ENCODE data around the gene ETV4. TPM values are rescaled to one million over a fixed set of nuclear protein-coding genes. Genes with fewer than 3 reads are reported as not detected.

Gene ETV4
- total RNA-seq, 1 experiment from 2014 or later = 147 TPM

DNA sequence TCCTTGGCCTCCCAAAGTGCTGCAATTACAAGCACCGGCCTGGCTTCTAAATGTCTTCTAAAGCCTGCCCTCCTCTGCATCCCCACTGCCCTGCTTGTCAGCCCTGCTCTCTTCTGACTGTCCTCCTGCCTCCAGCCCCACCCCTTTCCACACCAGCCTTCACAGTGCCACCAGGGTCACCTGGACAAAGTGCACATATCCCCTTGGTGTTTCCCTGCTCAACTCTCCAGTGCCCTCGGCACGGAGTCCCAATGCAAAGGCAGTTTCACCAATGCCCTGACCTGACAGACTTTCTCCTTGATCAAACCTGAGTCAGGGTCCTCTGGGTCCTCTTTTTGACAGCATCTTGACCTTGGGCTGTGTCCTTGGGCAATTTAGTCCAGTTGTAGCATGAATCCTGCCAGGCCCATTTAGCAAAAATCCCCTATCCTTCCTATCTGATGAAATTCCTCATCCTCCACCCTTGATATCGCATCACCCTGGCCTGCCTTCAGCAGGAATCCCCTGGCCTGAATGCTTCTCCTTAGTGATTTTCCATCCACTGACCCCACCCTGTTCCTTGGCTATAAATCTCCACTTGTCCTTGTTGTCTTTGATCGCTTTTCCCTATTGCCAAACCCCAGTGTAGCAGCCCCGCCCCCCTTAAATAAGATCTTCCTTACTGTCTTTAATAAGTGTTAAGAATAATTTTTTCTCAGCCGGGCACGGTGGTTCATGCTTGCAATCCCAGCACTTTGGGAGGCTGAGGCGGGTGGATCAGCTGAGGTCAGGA is 42.7 kb upstream of the ETV4 start:
- TF ChIP-seq, protein P1, sequence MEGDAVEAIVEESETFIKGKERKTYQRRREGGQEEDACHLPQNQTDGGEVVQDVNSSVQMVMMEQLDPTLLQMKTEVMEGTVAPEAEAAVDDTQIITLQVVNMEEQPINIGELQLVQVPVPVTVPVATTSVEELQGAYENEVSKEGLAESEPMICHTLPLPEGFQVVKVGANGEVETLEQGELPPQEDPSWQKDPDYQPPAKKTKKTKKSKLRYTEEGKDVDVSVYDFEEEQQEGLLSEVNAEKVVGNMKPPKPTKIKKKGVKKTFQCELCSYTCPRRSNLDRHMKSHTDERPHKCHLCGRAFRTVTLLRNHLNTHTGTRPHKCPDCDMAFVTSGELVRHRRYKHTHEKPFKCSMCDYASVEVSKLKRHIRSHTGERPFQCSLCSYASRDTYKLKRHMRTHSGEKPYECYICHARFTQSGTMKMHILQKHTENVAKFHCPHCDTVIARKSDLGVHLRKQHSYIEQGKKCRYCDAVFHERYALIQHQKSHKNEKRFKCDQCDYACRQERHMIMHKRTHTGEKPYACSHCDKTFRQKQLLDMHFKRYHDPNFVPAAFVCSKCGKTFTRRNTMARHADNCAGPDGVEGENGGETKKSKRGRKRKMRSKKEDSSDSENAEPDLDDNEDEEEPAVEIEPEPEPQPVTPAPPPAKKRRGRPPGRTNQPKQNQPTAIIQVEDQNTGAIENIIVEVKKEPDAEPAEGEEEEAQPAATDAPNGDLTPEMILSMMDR (conservative IDR thresholded peaks at IDR 0.05; ENCODE audit: low read depth, low read length) = no peak
- TF ChIP-seq EZH2 (IDR thresholded peaks at IDR 0.05; ENCODE audit: low read length, unreplicated experiment) (no peak), EZH2phosphoT487 (IDR thresholded peaks at IDR 0.05; ENCODE audit: borderline replicate concordance, low read length) (no peak)
- no TSS peak for BruUV-seq (replicated peaks)
- H3K4me3 ChIP-seq (ENCODE audit: low read length) = no peak overlapping the region
- no peaks in the 10 kb centered on the region for H4K20me1 ChIP-seq (ENCODE audit: low read length)
- intact Hi-C loops (cut with micrococcal nuclease) = no loop called here
- no peak for DNase-seq
- H3K79me2 ChIP-seq (ENCODE audit: low read length) = no peaks in the 10 kb centered on the region
- ChIA-PET POLR2A (ENCODE audit: unreplicated experiment) (no interaction called here), CTCF (no interaction called here)
- H3K9ac ChIP-seq (ENCODE audit: low read length) = no peak overlapping the region
- H3K9me2 ChIP-seq (replicated peaks; ENCODE audit: low read length) = no peaks in the 10 kb centered on the region
- no peak overlapping the region for H3K4me2 ChIP-seq (ENCODE audit: low read length)
- no peaks in the 10 kb centered on the region for H3K27me3 ChIP-seq (ENCODE audit: low read length)
- no peak overlapping the region for H3K27ac ChIP-seq (ENCODE audit: low read length)
- H3F3A ChIP-seq (ENCODE audit: low read length, unreplicated experiment) = no peaks in the 10 kb centered on the region
- H3K9me3 ChIP-seq (ENCODE audit: low read length) = no peaks in the 10 kb centered on the region
- no peaks in the 10 kb centered on the region for H3K36me3 ChIP-seq (ENCODE audit: low read depth, low read length)
- no peak for ATAC-seq
- peaks cover 38% of the 10 kb centered on the region for H3K4me1 ChIP-seq (ENCODE audit: insufficient read depth, low read length)
- no peak overlapping the region for H2AFZ ChIP-seq (ENCODE audit: low read length)

DNA sequence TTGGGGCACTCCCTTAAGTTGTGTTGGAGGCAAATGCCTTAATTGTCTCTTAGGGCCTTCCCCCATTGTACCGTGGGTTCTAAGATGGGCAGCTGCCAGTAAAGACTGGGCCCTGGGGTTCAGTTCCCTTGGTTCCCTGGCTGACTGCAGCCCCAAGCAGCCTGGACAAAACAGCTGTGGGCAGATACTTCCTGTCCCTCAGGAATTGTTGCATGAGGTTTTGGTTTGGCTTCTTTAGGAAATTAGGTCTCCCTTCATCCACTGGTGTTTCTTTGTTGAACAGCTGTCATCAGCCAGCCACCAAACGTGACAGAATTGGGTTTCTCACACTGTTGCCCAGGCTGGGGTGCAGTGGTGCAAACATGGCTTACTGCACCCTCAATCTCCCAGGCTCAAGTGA is 42.0 kb upstream of the ETV4 start:
- H4K20me1 ChIP-seq (ENCODE audit: low read length) = no peaks in the 10 kb centered on the region
- H3K9me2 ChIP-seq (replicated peaks; ENCODE audit: low read length) = no peaks in the 10 kb centered on the region
- ChIA-PET POLR2A (ENCODE audit: unreplicated experiment) (no interaction called here), CTCF (no interaction called here)
- no peaks in the 10 kb centered on the region for H3K79me2 ChIP-seq (ENCODE audit: low read length)
- no peak overlapping the region for H3K9ac ChIP-seq (ENCODE audit: low read length)
- no peak overlapping the region for H3K4me3 ChIP-seq (ENCODE audit: low read length)
- intact Hi-C loops (cut with micrococcal nuclease) = no loop called here
- H3K36me3 ChIP-seq (ENCODE audit: low read depth, low read length) = no peaks in the 10 kb centered on the region
- BruUV-seq (replicated peaks) = no TSS peak
- H3K27ac ChIP-seq (ENCODE audit: low read length) = no peak overlapping the region
- peaks cover 40% of the 10 kb centered on the region for H3K4me1 ChIP-seq (ENCODE audit: insufficient read depth, low read length)
- ATAC-seq (no peak), DNase-seq (no peak)
- TF ChIP-seq EZH2 (IDR thresholded peaks at IDR 0.05; ENCODE audit: low read length, unreplicated experiment) (no peak), EZH2phosphoT487 (IDR thresholded peaks at IDR 0.05; ENCODE audit: borderline replicate concordance, low read length) (no peak)
- TF ChIP-seq, protein P1 (conservative IDR thresholded peaks at IDR 0.05; ENCODE audit: low read depth, low read length) = no peak
- H3K27me3 ChIP-seq (ENCODE audit: low read length) = no peaks in the 10 kb centered on the region
- H3K4me2 ChIP-seq (ENCODE audit: low read length) = no peak overlapping the region
- H3F3A ChIP-seq (ENCODE audit: low read length, unreplicated experiment) = no peaks in the 10 kb centered on the region
- H3K9me3 ChIP-seq (ENCODE audit: low read length) = no peaks in the 10 kb centered on the region
- no peak overlapping the region for H2AFZ ChIP-seq (ENCODE audit: low read length)

DNA sequence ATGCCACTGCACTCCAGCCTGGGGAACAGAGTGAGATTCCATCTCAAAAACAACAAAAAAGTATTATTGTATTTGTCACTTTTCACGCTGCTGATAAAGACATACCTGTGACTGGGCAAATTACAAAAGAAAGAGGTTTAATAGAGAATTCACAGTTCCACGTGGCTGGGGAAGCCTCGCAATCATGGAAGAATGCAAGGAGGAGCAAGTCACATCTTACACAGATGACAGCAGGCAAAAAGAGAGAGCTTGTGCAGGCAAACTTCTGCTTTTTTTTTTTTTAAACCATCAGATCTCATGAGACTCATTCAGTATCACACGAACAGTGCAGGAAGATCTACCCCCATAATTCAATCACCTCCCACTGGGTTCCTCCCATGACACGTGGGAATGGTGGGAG is 41.5 kb upstream of the ETV4 start:
- no peak overlapping the region for H2AFZ ChIP-seq (ENCODE audit: low read length)
- no peaks in the 10 kb centered on the region for H3K36me3 ChIP-seq (ENCODE audit: low read depth, low read length)
- H3K9me2 ChIP-seq (replicated peaks; ENCODE audit: low read length) = no peaks in the 10 kb centered on the region
- H3F3A ChIP-seq (ENCODE audit: low read length, unreplicated experiment) = no peaks in the 10 kb centered on the region
- BruUV-seq (replicated peaks) = no TSS peak
- DNase-seq (no peak), ATAC-seq (no peak)
- ChIA-PET POLR2A (ENCODE audit: unreplicated experiment) (no interaction called here), CTCF (no interaction called here)
- no peaks in the 10 kb centered on the region for H4K20me1 ChIP-seq (ENCODE audit: low read length)
- intact Hi-C loops (cut with micrococcal nuclease) = no loop called here
- H3K9ac ChIP-seq (ENCODE audit: low read length) = no peak overlapping the region
- no peak overlapping the region for H3K27ac ChIP-seq (ENCODE audit: low read length)
- no peaks in the 10 kb centered on the region for H3K27me3 ChIP-seq (ENCODE audit: low read length)
- H3K4me1 ChIP-seq (ENCODE audit: insufficient read depth, low read length) = peaks cover 40% of the 10 kb centered on the region
- H3K79me2 ChIP-seq (ENCODE audit: low read length) = no peaks in the 10 kb centered on the region
- no peak overlapping the region for H3K4me3 ChIP-seq (ENCODE audit: low read length)
- TF ChIP-seq EZH2phosphoT487 (IDR thresholded peaks at IDR 0.05; ENCODE audit: borderline replicate concordance, low read length) = no peak
- TF ChIP-seq EZH2 (IDR thresholded peaks at IDR 0.05; ENCODE audit: low read length, unreplicated experiment) = no peak
- TF ChIP-seq, protein P1 (conservative IDR thresholded peaks at IDR 0.05; ENCODE audit: low read depth, low read length) = no peak
- H3K9me3 ChIP-seq (ENCODE audit: low read length) = no peaks in the 10 kb centered on the region
- H3K4me2 ChIP-seq (ENCODE audit: low read length) = no peak overlapping the region
